ENCODE data around the gene FAM151A.

GRCh38 chr1:54585181-54586066, 37.9 kb downstream of the FAM151A start:
- TF ChIP-seq MXI1 (conservative IDR thresholded peaks at IDR 0.05; ENCODE audit: poor library complexity, severe bottlenecking) (no peak), RAD21 (conservative IDR thresholded peaks at IDR 0.05) (no peak), EZH2 (IDR thresholded peaks at IDR 0.05; ENCODE audit: borderline replicate concordance, insufficient read depth, low read length, poor library complexity, severe bottlenecking) (no peak), SMC3 (conservative IDR thresholded peaks at IDR 0.05; ENCODE audit: poor library complexity) (no peak), TAF1 (IDR thresholded peaks at IDR 0.05; ENCODE audit: low read depth) (no peak), POLR2AphosphoS5 (IDR thresholded peaks at IDR 0.05) (no peak)
- TF ChIP-seq, protein P1, sequence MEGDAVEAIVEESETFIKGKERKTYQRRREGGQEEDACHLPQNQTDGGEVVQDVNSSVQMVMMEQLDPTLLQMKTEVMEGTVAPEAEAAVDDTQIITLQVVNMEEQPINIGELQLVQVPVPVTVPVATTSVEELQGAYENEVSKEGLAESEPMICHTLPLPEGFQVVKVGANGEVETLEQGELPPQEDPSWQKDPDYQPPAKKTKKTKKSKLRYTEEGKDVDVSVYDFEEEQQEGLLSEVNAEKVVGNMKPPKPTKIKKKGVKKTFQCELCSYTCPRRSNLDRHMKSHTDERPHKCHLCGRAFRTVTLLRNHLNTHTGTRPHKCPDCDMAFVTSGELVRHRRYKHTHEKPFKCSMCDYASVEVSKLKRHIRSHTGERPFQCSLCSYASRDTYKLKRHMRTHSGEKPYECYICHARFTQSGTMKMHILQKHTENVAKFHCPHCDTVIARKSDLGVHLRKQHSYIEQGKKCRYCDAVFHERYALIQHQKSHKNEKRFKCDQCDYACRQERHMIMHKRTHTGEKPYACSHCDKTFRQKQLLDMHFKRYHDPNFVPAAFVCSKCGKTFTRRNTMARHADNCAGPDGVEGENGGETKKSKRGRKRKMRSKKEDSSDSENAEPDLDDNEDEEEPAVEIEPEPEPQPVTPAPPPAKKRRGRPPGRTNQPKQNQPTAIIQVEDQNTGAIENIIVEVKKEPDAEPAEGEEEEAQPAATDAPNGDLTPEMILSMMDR (IDR thresholded peaks at IDR 0.05; ENCODE audit: poor library complexity, severe bottlenecking) = no peak
- TF ChIP-seq, protein P2, sequence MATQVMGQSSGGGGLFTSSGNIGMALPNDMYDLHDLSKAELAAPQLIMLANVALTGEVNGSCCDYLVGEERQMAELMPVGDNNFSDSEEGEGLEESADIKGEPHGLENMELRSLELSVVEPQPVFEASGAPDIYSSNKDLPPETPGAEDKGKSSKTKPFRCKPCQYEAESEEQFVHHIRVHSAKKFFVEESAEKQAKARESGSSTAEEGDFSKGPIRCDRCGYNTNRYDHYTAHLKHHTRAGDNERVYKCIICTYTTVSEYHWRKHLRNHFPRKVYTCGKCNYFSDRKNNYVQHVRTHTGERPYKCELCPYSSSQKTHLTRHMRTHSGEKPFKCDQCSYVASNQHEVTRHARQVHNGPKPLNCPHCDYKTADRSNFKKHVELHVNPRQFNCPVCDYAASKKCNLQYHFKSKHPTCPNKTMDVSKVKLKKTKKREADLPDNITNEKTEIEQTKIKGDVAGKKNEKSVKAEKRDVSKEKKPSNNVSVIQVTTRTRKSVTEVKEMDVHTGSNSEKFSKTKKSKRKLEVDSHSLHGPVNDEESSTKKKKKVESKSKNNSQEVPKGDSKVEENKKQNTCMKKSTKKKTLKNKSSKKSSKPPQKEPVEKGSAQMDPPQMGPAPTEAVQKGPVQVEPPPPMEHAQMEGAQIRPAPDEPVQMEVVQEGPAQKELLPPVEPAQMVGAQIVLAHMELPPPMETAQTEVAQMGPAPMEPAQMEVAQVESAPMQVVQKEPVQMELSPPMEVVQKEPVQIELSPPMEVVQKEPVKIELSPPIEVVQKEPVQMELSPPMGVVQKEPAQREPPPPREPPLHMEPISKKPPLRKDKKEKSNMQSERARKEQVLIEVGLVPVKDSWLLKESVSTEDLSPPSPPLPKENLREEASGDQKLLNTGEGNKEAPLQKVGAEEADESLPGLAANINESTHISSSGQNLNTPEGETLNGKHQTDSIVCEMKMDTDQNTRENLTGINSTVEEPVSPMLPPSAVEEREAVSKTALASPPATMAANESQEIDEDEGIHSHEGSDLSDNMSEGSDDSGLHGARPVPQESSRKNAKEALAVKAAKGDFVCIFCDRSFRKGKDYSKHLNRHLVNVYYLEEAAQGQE (IDR thresholded peaks at IDR 0.05; ENCODE audit: borderline replicate concordance) = no peak
